Stimulated activated CD8-positive, alpha-beta memory T cell treated with anti-CD3 and anti-CD28 coated beads, Interleukin-4, amount 100 ng/mL, for 24 hours (primary cell): Measurements from ENCODE around the gene TAGLN.

Experiments
- DNase-seq: peaks from one replicate; pipeline ENCODE4 v3.0.0-alpha.2; 2020; ENCODE audit warnings: low read depth

Gene TAGLN

DNA sequence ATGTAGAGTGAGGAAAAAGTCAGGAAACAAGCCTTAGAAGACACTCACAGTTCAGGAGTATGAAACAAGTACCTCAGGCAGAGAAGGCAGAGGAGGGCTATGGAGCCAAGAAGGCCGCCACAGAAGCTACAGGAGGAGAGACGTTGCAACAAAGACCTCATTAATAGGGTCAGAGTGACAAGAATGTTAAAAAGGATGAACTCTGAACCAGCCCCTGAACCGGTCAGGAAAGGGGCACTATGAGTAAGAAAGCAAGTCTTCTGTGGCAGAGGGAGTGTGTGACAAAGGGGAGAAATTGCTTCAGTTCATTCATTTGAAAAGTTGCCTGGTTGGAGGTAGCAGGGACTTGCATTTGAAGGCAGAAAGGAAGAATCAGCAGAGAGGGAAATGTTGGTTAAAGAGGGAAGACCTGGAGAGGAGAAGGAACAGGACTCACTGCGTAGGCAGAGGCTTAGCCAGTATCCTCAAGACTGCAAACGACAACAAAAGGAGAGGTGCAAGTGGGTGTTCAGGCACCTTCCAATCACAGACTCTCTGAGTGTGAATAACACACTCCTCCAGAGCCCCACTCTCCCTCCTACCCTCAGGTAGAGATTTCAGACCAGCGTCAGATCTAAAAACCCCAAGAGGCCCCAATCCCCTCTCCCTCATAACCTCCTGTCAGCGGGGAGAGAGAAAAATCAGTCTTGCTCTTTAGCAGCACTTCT is 15.4 kb downstream of the TAGLN start:
- DNase-seq: no peak

DNA sequence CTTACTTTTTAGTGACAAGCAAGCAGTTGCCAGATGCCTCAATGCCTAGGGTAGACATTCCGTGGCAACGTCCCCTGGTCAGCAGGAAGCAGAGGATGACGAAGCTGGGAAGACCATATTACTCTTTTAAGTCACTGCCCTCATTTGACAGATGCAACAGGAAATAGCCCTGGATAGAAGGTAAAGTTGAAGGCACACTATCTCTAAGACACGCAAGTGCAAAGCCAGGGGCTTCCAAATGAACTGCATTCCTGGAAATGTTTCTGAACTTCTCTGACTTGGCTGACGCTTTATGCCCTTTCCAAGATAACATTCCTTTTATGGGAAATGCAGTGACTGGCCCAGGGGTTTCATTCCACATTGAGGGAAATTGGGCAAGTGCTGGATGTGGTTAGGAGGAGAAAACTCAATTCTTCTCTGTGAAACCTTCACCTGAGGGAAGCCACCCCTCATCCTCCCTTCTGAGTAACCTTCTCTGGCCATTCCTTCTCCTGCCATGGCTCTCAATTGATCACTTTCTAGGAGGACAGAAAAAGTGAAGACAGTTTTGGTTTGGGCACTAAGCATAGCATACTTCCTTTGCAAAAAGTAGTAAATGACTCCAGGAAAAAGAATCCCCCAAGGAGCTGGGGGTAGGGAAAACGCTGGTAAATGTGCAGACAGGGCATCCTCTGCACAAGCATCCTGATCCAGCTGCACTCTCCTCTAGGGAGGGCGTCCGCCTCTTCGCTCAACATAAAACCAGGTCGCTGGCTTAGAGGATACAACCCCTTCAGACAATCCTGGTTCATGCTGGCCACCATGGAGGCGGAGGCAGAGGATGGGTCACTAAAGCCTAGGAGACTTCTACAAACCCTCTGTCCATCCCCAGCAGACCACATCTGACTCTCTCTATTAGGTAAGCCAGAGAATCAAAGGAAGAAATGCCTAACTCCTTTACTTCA is 18.2 kb downstream of the TAGLN start:
- DNase-seq: no peak

DNA sequence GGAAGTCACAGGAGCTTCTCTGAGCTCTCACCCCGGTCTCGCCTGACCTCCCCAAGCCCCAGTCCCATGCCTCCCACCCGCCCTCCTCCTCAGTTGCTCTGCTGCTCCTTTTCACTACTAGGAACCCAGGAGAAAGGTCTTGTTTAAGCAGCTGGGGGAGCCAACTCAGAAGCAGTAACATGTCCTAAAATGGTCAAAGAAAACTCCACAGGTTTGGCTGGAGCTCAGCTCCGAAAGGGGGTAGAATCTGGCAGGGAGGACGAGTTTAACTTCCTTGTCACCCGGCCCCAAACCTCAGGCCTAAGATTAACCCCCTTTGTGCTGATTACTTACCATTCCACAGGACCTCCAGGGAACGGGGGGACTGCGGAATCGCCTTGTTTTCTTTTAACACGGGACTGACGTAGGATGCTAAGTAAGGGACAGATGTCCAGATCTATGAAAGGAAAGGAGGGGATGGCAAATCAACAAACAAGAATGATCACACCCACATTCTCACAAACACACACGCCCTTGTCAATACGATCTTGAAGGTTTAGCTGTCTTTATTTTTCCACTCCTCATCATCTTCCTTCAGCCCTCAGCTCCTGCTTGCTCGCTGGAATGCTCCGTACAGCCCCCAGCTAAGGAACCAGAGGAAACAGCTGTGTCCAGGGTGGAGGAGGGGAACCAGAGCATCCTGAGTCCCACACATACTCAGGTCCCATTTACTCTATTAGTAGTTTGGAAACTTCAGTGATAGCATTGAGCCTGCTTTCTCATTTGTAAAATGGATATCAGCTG is 19.2 kb downstream of the TAGLN start:
- DNase-seq: no peak

DNA sequence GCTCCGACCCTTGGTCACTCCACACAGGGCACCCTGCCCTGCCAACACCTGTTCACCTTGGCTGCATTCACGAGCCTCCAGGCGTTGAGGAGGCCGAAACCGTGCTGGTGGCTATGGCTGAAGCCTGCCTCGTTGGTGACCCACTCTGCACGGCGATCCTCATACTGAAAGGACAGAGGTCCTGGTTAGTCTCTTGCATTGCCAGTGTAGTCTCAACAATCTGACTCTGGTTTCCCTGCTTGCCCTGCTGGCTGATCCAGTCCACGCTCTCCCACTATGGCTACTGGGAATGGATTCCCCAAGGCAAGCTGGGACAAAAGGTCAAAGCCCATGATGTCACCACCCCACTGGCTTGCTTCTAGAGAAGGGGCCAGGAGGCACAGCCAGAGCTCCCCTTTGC is 19.8 kb downstream of the TAGLN start:
- no peak for DNase-seq

DNA sequence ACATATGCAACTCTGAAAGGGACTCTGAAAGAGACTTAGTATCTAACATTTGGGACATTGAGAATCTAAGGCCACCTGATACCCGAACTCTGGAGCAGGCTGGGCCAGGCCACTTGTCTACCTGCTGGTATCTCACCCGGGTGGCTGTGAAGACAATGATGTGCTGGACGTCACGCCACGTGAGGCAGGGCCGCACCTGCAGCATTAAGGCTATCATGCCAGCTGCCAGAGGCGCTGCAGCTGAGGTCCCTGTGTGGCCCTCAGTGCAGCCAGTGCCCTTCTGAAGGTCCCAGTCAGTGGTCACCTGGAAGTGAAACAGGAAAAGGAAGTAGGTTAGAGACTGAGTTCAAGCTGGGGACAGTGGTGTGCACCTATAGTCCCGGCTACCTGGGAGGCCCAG is 20.3 kb downstream of the TAGLN start:
- DNase-seq: no peak

DNA sequence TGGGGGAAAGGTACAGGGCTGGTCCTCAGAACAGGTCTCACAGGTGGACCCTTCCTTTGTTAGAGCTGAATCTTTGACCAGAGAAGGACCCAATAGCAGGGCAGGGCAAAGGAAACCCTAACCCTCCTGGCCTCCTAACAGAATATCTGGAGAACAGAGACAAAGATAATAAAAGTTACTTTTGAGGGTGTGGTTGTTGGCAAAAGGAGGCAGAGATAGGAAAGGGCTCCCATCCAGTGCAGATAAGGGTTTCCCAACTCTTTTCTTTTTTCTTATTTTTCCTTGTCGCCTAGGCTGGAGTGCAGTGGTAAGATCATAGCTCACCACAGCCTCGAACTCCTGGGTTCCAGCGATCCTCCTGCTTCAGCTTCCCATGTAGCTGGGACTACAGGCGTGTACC is 20.8 kb downstream of the TAGLN start:
- DNase-seq: no peak

DNA sequence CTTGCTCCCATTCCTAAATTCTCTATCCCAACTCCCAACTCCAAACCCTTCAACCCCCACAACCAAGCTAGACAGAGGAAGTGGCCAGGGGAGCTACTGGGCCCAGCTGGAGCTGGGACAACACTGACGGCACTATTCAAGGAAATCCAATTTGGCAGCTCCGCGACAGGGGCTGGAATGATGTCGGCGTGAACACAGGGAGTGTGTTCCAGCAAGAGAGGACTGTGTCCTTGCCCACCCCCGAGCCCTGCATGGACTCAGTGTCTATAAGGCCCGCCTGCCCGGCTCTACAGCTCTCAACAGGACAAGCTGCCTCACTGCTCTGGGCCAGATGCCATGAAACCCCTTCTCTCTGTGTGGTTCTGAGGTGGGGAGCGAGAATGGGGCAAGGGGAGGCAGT is 21.4 kb downstream of the TAGLN start:
- no peak for DNase-seq

DNA sequence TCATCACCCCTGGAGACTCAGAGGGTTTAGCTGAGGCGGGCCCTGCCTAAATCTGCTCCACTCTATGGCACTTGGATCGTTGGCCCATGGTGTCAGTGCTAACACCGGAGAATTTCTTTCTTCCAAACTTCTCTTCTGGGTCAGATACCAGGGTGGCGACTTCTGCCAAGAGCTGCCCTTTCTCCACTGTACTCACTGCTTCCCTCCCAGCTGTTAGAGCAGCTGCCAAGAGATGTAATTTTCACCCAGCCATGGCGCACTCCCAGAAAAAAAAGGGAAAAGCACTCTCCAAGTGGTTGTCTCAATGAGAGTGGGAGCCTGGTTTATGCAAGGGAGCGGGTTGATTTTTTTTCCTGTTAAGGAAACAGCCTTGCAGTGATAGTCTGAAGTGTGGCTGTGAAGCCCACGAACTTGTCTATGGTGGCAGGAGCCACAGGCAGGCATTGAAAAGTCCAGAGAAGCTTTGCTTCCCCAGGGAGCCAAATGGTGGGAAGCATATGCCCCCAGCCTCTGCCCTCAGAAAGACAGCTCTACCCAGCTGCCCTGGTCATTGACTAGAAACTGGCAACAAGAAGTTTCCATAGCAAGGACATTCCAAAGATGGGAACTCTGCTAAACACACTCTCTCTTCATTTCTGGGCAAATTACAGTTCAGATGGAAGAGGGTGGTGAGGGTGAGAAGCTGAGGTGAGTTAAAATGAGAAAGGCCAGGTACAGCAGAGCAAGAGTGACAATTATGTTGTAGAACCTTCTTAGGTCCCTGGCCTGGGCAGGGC is 22.0 kb downstream of the TAGLN start:
- DNase-seq: no peak

DNA sequence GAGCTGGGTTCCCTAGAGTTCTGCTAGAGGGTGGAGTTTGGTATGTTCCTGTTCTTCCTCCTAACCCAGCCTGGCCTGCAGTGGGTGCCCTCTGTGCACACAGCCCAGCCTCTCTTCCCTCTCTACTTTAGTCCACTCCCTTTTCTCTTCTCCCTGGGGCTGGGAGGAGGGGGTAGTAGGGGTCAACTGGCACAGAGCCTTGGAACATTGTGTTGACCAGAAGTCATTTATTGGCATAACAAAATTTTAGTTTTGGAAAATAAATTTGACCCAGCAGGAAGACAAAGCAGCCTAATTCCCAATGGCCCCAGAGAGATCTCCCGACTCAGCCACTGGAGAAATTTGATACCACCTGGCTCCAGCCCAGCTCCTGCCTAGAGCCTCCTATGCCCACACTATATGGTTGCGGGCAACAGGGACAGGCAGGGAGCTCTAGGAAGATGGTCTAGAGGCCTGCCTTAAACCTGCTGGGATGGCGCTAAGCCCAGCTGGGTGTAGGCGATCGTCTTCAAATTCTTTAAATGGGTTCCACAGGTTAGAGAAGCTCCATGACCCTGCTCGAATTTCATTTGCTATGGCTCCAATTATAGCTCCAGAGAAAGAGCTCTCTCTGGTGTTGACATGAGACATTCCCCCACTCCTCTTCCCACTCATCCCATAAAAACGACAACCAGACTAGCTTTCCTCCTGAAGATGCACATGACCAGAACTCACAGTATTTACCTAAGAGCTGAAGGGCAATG is 22.8 kb downstream of the TAGLN start:
- DNase-seq: no peak

DNA sequence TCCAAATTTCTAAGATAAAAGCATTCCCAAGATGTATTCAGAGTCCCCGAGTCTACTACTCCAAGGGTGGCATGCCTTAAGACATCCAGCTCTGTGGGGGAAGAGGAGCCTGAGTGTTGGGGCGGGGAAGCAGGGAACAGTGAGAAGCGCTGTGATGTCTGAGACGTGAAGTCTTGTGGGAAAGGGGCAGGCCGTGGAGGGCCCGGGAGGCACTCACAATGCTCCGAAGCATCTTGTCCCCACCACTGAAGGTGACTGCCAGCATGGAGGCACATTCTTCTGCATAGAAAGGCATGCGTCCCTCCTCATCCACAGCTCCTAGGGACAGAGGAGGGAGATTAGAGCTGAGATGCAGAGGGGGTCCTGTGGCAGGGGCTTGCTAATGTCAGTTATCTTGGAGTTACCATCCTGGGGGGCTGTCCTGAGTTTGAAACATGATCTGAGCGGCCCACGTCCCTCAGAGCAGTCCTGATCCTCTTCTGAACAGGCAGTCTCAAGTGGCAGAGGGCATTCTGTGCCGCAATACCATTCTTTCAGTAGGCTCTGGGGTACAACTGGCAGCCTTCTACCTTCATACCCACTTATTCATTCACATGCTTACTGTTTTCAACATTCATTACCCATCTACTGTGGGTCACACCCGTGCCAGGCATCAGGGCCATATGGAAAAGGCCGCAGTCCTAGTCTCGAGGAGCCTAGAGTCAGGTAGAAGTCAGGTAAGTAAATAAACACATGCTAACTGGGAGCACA is 24.0 kb downstream of the TAGLN start:
- no peak for DNase-seq

DNA sequence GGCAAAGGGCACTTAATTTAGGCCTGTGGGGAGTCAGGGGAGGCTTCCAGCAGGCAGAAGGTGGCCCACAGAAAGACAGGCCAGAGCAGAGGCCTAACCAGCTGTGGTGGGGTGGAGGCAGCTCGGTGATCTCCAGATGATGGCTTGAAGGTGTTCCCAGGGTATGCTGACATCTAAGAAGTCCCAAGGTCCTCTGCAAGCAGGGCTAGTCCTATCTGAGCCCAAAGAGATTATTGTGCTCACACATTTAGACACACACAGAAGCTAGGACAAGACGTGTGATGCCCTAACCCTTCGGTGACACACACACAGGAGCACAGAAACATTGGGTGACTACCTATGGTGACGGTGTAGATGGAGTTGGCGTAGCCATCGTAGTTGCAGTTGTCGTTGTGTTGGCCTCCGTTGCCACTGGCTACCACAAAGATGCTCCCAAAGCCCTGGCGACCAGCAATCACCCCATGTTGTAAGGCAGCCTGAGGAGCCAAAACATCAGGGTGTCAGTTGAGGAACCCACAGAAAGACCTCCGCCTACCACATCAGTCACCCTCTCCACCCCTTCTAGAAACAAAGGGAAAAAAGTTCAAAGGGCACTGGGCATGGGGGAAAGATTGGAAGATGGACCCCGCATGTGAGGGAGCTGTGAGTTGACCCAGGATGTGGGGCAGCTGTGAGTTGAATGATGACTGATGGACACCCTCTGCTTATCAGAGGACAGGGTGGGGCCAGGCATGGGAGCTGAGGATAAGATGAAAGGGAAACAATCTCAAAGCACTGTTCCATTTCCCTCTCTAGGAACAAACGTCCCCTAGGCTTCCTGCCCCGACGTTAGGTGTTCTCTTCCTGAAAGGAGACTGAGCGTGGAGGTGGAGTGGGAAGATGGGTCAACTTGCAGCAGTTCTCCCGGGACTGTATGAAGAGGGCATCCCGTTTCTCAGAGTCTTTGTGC is 24.8 kb downstream of the TAGLN start:
- no peak for DNase-seq

DNA sequence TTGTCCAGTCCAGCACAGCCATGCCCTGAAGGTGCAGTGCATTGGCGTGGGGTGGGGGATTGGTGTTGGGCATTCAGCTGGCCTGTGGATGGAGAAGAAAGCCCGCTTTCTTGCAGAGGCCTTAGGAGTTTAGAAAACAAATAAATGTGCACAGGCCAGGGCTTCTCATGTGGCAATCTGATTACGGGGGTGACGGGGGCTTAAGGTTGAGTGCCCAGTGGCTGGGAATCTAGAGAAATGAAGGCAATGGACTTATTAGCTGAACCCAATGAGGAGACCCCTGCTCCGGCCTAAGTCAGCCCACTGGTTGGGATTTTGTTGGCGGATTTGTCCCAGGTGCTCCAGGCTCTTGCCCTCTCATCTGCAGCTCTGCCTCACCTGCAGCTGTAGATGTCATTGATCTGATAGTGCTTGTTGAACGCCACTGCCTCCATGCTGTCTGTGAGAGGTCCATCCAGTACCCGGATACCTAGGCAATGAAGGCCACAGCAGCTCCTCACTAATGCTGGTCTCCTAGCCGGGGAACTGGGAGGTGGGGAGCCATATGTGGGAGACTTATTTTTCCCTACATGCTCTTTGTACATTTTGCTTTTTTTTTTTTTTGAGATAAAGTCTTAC is 26.5 kb downstream of the TAGLN start:
- DNase-seq: no peak

DNA sequence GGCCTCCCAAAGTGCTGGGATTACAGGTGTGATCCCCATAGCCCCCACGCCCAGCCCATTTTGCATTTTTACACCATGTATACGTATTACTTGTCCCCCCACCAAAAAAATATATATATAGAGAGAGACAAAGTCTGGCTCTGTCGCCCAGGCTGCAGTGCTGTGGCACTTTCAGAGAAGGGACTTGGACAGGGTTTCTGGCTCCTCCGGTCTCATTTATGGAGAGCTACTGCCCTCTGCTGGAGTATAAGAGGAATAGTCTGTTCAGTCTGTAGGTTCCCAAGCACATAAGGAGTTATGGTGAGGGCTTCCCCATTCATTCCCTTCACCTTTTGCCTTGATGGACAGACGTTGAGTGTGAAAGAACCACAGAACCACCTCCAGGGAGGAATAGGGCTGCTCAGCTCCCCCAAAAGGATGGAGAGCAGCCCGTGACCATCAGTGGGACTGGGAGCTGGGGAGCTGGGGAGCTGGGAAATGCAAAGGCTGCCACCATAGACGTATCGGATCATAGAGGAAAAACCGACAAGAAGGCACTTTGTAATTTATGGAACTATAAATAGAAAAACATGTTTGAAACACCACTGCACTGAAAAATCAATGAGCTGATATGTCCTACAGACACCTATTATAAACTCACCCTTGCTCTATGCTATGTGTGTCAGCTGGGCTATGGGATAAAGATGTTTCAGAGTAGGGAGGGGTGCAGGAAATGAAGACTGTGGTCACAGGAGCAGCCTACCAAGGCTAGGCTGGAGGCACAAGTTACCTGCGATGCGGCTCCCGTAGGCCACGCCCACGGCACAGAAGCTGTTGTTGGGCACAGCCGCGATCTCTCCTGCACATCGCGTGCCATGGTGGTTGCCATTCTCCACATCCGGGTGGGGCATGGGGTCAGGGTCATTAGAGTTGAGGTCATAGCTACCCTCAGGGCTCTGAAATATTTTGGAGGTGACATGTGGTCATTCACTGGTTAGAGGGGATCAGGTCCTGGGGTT is 27.5 kb downstream of the TAGLN start:
- DNase-seq: no peak

DNA sequence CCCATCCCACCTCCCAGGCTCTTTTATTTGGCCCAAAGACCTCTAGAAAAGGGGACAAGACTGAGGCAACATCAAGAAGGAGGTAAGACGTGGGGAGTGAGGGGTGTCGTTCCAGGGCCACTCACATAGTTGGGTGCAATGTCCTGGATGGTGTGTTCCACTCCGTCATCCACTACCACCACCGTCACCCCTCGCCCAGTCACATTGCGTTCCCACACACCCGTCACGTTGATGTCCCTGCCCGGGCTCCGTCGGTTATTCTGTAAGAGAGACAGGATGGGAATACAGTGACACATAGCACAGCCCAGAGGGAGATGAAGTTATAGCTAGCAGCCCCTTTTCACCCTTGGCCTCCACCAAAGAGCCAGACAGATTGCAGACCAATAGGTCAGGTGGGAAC is 28.9 kb downstream of the TAGLN start:
- DNase-seq: no peak

DNA sequence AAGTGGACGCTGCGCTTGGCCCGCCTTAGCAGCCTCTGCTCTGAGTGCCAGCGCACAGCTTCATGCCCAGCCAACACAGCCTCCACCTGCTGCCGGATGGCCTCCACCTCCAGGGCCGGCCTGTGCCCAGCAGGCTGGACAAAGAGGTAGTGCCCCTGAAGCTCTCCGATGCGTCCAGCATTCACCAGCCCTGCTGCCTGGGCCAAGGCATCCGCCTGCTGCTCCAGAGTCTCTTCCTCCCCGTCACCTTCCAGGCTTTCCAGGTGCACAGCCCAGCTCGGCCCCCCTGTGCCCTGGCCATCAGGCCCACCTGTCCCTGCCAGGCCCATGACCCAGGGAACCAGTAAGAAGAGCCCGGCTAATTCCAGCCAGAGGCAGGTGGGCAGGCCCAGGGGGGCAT is 30.2 kb downstream of the TAGLN start:
- DNase-seq: no peak

DNA sequence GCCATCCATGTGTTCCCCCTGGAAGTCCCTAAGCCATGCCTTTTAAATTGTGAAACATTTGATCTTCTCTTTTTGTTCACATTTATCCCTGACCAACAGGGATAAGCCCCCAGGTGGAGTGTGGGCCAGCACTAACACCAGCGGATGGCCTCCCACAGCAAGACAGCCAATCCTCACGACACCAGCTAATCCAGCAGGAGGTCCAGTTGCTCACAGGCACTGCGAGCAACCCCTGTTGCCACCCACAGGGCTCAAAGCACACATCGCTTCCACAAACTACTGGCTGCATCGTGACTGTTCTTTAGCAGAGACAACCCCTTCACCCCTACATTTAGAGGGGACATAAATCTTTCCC is 30.7 kb downstream of the TAGLN start:
- no peak for DNase-seq

DNA sequence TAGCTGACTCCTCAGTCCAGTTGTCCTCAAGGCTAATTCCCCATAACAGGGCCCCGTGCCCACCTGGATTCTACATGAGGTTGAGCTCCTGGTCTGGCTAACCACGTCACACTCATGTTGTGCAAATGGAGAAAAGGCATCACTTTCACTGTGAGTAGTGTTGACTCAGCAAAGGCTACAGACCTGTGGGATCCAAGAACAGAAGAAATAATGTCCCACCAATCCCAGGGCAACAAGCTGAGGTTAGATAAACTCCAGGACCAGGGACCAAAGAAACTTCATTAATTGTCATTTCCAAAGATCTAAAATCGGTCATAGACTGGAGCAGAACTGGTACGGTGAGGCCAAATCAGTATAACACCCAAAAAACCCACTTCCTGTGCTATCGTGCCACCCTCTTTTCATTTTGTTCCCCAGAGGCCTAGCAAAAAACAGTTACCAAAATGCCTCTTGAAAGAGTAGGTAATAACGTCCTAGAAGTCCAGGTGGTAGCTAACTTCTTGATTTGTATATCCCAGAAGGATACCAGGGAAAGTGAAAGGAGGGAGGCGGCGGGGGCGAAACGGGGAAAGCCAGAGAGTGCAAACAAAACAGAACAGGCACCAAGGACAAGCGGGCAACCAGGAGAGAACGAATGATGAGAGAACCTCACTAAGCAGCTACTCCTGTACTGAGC is 31.3 kb downstream of the TAGLN start:
- no peak for DNase-seq
